Activated CD4-positive, alpha-beta T cell treated with anti-CD3 and anti-CD28 coated beads, Interleukin-2, amount 50 U/mL, for 16 hours (primary cell): Measurements from ENCODE around the gene CARD10.
A peak's percentile ranks its signal among the peaks of the same experiment; 100 is the strongest.
"Not testable (repeated sequence)": the region's sequence is repeated elsewhere in the genome, so short reads cannot be mapped to it uniquely, and the experiment has no call there.

Source experiments
- DNase-seq: peaks from one replicate; pipeline ENCODE4 v3.0.0-alpha.2; 2020

The CARD10 gene

DNA sequence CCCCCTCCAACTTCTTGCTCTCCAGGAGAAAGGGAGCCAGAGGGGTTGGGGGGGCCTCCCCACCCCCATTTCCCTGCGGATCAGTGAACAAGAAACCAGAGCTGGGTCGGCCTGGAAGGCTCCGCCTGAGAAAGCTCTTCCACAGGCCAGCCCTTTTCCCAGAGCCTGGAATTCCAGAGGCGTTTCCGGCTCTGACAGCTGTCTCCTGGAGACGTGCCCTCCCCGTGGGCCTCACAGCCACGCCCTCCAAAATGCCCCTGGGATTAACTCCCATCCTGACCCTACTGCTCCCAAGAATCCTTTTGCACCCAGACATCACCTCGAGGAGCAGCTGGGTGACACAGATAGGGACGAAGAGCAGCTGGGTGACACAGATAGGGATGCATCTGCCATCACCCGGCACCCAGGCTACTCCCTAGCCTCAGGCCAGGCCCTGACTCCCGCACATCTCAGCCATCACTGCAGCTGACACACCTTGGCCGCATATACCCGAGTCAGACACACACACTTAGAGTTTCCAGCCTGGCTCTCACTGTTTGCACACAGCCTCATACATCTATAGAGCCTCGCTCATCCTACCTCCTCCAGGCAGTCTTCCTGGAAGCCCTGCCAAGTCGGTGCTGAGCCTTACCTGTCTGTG lies 33.4 kb upstream of the CARD10 start:
- no peak for DNase-seq

DNA sequence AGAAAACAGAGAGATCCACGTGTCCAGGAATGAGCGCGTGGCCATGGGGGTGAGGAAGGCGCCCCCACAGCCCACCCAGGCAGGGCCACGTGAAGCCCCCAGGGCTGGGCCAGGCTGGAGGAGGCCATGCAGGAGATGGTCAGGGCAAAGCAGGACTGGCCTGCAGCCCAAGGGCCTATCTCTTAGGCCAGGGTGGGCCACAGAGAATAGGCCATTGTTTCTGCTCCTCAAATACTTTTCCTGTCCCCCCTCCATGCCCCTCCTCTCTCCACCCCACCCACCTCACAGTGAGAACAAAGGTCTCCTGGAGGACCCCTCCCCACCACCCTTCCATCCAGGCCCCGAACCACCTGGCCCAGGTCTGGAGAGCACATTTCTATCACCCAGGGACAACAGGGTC lies 32.8 kb upstream of the CARD10 start:
- no peak for DNase-seq

DNA sequence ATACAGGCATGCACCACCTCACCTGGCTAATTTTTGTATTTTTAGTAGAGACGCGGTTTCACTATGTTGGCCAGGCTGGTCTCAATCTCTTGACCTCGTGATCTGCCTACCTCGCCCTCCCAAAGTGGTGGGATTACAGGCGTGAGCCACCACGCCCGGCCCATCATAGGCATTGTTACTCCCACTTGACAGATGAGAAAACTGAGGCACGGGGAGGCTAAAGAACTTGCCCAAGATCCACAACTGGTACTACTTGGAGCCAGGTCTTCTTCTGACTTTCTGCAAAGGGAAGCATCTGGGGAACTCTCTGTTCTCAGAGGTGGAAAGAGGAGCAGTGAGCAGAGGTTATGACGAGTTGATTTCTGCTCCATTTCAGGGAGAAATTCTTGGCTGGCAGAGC lies 31.7 kb upstream of the CARD10 start:
- not testable (repeated sequence) for DNase-seq

DNA sequence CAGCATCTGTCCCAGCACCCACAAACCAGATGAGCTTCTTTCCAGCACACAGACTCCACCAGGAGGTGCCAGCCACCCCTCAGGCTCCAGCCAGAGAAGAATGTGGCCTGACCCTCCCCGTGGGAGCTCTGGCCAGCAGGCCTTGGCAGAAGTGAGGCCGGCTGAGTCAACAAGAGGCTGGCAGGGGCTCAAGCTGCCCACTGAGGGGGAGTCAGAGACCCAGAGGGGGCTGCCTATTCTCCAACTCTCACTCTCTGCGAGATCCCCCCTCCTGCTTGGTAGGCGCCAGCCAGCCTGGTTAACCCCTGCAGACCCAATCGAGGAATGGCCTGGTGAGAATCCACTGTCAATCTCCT lies 30.5 kb upstream of the CARD10 start:
- no peak for DNase-seq

DNA sequence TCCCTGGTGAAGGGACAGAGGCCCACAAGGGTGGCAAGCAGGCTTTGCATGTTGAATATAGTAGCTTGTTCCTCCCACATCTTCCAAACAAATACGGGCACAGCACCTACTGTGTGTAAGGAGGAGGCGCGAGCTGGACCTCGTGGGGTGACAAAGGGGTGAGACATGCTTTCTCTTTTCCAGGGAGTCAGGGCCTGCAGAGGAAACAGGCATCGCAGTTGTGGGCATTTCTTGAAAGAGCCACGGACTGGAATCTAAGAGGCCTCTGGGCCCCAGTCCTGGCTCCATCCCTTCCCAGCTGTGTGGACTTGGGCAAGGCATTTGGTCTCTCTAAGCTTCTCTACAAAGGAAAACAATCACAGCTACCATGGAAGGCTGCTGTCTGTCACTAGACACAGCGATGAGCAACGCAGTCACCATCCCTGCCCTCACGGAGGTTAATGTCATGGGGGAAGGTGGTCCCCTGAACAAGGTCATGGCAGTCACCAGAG lies 28.1 kb upstream of the CARD10 start:
- no peak for DNase-seq

DNA sequence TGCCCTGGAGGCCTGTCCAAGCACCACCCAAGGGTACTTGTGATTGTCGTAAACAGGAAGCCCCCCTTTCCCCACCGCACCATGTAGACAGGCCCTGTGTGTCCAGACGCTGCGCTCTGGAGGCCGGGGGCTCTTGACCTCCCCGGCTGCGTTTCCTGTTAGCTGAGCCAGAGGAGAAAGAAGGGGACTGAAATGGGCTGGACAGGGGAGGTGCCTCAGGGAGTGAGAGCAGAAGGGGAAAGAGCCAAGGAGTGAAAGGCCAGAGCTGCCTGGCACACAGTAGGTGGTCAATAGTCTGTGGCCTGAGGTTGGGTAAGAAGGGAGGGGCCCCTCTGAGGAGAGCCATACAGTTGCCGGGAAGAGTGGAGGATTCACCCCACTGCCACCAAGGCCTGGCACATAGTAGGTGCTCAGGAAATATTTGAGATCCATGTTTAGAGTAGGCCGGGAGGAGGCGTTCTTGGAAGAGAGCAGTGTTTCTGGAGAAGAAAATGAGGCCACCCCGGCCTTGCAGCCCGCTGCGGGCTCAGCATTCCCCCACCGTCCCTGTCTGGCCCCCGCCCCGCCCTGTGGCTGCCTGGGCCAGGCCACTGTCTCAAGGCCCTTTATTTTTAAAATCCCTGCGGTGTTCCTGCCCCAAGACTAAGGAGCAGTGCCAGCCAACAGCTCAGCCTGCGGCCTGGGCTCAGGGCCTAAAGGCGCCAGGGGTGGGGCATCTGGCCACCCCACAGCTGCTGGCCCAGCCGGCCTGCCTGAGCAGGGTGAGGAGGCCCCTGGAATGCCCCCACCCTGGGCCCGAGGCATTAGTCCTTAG lies 27.4 kb upstream of the CARD10 start:
- no peak for DNase-seq

DNA sequence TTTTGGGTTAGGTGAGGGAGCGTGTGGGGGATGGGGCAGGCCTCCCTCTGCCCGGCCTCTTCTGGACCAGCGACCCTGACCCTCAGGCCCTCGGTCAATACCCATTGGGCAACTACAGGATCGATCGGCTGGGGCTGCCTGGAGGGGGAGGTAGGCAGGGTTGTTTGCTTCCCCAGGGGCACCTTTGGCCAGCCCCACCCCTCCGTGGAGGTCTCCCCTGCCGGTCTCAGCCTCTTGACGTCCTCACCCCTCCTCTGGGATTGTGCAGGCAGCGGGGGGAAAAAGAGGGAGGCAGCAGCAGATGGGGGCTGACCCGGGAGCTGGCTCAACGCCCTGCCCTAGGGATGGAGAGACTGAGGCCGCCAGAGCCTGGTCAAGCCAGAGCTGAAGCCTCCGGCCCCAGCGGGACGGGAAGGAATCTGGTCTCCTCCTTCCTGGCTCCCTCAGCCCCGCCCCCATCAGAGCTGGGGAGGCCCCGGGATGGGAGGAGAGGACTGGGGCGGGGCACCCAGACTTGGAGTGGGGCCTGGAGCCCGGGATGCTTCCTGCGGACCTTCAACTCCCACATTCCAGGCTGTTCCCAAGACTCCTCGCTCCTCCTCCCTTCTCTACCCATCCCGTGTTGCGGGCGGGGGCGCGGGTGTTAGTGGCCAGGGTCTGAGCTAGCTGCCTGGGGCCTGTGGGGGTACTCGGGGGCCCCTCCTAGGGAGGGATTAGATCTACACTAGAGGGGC lies 26.7 kb upstream of the CARD10 start:
- no peak for DNase-seq

DNA sequence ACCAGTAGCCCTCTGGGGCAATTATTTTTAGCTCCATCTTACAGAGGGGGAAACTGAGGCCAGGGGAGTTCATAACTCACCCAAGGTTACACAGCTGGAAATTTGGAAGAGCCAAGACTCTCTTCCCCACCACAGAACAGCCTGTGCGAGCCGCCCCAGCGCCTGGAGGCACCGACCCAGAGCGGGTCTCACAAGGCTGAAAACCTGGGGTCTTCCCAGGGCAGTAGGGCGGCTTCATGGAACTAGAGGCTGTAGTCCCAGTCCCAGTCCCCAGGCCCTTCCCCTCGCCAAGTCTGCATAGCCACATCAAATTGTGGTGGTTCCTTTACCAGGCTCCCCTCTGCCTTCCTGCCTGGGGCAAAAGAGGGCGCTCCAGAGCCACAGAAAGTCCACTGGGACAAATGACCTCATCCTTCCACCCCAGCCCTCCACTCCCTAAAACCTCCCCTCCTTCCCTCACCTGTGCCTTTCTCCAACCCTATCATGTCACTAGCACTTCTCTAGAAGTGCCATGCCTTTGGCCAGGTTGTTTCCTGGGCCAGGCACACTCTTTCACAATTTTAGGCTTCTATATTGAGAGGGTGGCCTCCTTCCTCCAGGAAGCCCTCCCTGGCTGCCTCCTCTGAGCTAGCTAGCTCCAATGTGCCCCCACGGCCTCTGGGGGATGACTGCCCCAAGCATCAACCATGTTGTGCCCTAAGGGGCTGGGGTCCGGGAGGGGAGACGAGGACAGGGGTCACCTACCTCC lies 25.9 kb upstream of the CARD10 start:
- DNase-seq, result peak; percentile 71

DNA sequence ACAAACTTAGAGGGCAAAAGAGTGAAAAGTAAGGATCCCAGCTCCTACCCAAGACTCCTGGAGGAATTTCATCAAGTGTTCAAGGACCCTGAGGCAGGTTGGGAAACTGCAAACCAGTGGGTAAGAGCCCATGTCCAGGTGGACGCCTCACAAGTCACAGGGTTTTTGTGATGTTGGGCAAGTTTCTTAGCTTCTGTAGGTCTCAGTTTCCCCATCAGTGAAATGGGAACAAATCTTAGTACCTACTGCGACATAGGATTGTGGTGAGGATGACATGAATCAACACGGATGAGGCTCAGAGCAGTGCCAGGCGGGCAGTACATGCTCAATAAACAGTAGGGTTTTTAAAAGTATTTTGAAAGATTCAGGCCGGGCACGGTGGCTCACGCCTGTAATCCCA lies 23.7 kb upstream of the CARD10 start:
- no peak for DNase-seq

DNA sequence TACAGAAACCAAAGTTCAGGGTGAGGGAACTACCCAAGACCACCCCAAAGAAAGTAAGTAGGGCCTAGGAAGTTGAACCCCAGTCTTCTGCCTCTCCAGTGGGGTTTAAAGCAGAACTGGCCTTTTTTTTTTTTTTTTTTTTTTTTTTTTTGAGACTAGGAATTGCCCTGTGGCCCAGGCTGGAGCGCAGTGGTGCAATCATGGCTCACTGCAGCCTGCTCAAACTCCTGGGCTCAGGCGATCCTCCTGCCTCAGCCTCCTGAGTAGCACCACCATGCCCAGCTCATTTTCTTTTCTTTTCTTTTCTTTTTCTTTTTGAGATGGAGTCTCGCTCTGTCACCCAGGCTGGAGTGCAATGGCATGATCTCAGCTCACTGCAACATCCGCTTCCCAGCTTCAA lies 23.2 kb upstream of the CARD10 start:
- not testable (repeated sequence) for DNase-seq

DNA sequence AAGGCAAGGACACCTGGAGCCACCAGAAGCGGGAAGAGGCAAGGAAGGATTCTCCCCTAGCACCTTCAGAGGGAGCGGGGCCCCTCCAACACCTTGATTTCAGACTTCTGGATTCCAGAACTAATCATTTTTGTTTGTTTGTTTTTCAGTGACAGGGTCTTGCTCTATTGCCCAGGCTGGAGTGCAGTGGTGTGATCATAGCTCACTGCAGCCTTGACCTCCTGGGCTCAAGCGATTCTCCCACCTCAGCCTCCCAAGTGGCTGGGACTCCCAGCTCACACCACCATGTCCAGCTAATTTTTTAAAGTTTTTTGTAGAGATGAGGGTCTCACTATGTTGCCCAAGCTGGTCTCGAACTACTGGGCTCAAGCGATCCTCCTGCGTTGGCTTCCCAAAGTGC lies 20.6 kb upstream of the CARD10 start:
- DNase-seq, result not testable (repeated sequence)

DNA sequence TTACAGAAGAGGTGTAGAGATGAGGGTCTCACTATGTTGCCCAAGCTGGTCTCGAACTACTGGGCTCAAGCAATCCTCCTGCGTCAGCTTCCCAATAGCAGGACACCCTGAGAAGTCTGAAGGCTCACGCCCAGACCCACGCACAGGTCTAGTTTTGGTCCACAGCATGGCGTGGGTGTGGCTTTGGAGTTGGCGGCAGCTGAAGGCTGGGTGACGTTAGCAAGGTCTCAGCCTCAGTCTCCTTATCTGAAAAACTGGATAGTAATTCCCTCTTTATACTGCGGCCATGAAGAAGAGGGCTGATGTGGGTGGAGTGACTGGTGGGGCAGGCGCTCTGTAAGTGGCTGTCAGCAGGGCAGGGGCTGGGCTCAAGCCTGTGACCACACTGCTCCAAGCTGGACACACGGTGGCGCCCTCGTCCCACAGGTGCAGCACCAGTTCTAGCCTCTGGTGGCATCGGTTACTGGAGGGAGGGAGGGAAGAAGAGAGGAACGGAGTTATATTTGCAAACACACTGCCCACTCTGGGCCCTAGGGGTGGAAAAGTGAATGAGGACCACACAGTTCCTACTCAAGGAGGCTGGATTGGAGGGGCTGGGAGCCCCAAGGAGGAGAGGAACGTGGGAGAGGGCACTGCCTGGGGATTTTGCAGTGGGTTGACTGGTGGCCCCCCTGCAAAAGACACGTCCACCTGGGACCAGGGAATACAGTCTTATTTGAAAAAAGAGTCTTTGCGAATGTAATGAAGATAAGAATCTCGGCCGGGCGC lies 19.6 kb upstream of the CARD10 start:
- DNase-seq, result peak; percentile 96

DNA sequence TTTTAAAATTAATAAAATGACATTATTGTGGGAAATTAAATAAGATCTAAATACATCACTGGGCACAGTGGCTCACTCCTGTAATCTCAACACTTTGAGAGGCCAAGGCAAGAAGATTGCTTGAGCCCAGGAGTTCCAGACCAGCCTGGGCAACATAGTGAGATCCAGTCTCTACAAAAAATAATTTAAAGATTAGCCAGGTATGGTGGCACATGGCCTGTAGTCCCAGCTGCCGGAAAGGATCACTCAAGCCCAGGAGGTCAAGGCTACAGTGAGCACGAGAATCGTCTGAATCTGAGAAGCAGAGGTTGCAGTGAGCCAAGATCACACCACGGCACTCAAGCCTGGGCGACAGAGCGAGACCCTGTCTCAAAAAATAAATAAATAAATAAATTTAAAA lies 15.9 kb upstream of the CARD10 start:
- DNase-seq, result no peak

DNA sequence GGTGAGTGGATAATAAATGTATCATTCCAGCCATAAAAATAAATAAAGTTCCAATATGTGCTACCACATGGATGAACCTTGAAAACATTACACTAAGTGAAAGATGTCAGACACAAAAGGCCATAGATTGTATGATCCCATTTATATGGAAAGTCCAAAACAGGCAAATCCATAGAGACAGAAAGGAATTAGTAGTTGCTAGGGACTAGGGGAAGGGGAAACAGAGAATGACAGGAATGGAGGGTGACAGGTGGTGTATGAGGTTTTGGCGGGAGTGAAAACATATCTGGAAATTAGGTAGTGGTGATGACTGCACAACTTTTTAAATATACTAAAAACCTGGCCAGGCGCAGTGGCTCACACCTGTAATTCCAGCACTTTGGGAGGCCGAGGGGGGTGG lies 15.2 kb upstream of the CARD10 start:
- no peak for DNase-seq

DNA sequence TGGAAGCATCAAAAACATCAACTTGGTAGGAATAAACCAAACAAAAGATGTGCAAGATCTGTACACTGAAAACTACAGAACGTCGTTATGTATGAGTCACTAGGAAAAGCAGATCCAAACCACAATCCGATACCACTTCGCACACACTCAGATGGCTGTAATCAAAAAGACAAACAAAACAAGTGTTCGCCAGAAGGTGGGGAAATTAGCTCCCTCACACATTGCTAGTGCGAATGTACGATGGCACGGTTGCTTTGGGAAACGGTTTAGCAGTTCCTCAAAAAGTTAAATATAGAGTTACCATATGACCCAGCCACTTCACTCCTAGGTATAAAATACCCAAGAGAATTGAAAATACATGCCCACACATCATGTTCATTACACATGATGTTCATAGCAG lies 14.8 kb upstream of the CARD10 start:
- DNase-seq, result peak; percentile 52

DNA sequence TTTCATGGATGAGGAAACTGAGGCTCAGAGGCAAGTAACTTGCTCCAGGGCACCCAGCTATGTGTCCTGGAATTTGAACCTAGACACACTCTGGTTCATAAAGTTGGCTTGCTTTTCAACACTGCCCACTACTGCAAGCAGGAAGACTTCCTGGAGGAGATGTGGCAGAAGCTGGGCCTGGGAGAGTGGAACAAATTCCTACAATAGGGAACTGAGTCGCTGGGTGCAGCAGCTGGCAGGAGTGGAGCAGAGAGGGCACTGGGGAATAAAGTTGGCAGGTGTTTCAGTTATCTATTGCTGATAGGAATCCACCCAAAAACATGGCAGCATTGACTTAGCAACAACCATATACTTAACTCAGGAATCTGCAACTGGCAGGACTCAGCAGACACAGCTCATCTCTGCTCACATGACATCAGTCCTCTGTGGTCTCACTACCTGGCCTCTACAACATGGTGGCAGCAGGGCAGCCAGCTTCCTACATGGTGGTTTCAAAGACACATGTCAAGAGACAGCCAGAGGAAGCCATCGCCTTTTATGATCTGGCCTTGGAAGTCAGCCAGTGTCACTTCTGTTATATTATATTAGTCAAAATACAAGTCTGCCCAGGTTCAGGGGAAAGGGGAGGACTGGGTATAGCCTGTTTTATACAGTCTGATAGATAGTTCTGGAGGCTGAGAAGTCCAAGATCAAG lies 10.6 kb upstream of the CARD10 start:
- peak; percentile 24 for DNase-seq

DNA sequence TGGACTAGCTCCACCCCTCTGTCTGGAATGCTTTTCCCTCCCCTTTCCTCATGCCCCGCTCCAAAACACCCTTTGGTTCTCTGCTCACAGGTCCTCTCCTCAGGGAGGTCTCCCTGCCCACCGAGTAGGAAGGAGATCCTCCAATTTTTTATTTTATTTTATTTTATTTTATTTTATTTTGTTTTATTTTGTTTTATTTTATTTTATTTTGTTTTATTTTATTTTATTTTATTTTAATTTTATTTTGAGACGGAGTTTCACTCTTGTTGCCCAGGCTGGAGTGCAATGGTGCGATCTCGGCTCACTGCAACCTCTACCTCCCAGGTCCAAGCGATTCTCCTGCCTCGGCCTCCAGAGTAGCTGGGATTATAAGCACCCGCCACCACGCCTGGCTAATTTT lies 8.7 kb upstream of the CARD10 start:
- DNase-seq, result not testable (repeated sequence)

DNA sequence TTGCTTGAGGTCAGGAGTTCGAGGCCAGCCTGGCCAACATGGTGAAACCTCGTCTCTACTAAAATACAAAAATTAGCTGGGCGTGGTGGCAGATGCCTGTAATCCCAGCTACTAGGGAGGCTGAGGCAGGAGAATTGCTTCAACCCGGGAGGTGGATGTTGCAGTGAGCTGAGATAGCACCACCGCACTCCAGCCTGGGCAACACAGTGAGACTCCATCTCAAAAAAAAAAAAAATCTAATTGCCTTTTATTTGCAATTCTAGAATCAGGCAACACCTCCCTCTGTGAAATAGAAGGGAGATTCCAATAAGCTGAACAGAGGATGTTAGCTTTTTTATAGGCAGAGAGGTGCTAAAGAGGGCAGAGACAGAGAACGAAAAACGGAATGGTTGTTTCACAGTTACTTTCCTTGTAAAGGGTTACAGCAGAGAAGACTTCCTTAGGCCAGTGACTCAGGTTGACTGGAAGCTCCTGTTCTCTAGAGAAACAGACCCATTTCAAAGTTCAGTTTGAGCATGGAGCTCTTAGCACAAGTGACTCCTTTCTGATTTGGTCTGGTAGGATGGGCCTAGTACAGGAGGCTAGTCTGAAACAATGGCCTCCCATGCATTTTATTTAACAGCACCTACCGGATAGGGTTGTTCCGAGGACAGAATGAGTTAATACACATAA lies 8.0 kb upstream of the CARD10 start:
- not testable (repeated sequence) for DNase-seq

DNA sequence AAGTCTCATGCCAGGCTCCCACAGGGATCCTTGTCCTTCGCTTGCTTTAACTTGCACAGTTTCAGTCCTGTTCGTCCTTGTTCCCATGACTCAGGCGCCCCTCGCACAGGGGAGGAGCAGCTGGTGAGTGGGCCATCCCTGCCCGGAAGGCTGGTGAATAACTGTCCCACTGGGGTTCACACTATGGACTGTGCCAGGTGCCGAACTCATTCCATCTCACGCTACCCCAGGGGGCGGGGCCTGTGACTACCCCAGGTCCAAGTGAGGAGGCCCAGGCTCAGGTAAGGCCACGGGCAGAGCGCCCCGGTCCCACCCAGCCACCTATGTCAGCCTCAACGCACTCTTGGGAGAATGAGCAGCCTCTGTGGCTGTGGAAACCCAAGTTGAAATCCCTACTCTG lies 7.2 kb upstream of the CARD10 start:
- DNase-seq, result no peak

DNA sequence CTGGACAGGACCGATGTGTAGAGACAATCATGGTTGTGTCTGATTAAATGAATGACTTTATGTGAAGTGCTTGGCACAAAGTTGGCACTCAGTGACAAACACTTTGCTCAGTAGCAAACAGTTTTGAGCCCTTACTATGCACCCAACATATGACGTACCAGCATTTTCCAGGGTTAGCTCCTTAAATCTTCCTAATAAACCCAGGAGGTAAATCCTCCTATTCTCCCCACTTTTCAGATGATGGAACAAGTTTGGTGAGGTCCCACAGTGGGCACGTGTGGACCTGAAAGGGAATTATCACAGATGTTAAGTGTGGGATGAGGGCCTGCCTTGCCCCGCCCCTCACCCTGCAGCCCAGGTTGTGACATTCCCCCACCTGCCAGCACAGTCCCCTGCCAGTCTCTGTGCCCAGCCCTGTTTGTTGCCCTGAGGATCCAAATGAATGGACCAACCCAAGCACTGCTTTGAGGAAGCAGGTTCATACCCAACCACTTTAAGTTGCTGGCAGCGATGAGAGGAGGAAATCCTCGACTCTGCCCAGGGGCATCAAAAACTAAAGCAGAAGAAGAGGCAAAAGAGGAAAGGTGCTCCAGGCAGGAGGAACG lies 6.6 kb upstream of the CARD10 start:
- no peak for DNase-seq
